PC-9 (cell line): ENCODE data around the gene ZNF691. TPM values are rescaled to one million over a fixed set of nuclear protein-coding genes. Genes with fewer than 3 reads are reported as not detected.

Experiments used
- BruUV-seq: library from RNA; stranded (reverse); fragments of 400-500 nt; replicated peaks from 2 replicates; lab custom pipeline; 2021; lab: Mats Ljungman, UMichigan
- CTCF ChIA-PET: fragments of 300-600 bp; sonication (Branson Sonifier 250); formaldehyde crosslinking; loops from one replicate; lab custom pipeline; 2022; ENCODE audit warnings: antibody characterized with exemption; lab: Charles Lee
- POLR2A ChIA-PET: fragments of 300-600 bp; sonication (Branson Sonifier 250); formaldehyde crosslinking; loops from one replicate; lab custom pipeline; 2022; ENCODE audit warnings: antibody characterized with exemption; ENCODE audit not compliant: unreplicated experiment; lab: Charles Lee
- DNase-seq, 2 experiments: peaks; one replicate each; pipeline versions ENCODE4 v3.0.0 to v3.0.0-alpha.2; 2015 to 2022; ENCODE audit warnings: mixed read lengths in 1 of 2
- H2AFZ ChIP-seq: fragments of 200-600 bp; sonication (generic); 2 replicates; pipeline ENCODE4 v1.8.1; 2017; ENCODE audit warnings: antibody characterized with exemption
- H3F3A ChIP-seq: fragments of 200-600 bp; sonication (generic); 2 replicates; pipeline ENCODE4 v1.8.1; 2017; ENCODE audit warnings: antibody characterized with exemption, mild to moderate bottlenecking, low read depth; ENCODE audit not compliant: insufficient read depth
- H3K27ac ChIP-seq: fragments of 200-600 bp; sonication (generic); 2 replicates; pipeline ENCODE4 v1.6.1; 2016; ENCODE audit warnings: mixed run types
- H3K27me3 ChIP-seq: fragments of 200-600 bp; sonication (generic); 2 replicates; pipeline ENCODE4 v1.6.1; 2016; ENCODE audit warnings: low read depth, mixed run types; ENCODE audit not compliant: insufficient read depth
- H3K36me3 ChIP-seq: fragments of 200-600 bp; sonication (generic); 2 replicates; pipeline ENCODE4 v1.6.1; 2016; ENCODE audit warnings: low read depth, mixed run types
- H3K4me1 ChIP-seq: fragments of 200-600 bp; sonication (generic); replicated peaks from 2 replicates; pipeline ENCODE4 v1.6.1; 2016; ENCODE audit warnings: mixed run types; ENCODE audit not compliant: insufficient read depth
- H3K4me2 ChIP-seq: fragments of 200-600 bp; sonication (generic); 2 replicates; pipeline ENCODE4 v1.6.1; 2017; ENCODE audit warnings: mixed run types
- H3K4me3 ChIP-seq: fragments of 200-600 bp; sonication (generic); 2 replicates; pipeline ENCODE4 v1.6.1; 2016; ENCODE audit warnings: mixed run types
- H3K79me2 ChIP-seq: fragments of 200-600 bp; sonication (generic); 2 replicates; pipeline ENCODE4 v1.6.1; 2017; ENCODE audit warnings: low read depth, mixed run types
- H3K9me2 ChIP-seq: fragments of 200-600 bp; sonication (generic); 2 replicates; pipeline ENCODE4 v1.8.1; 2017; ENCODE audit warnings: mild to moderate bottlenecking; ENCODE audit not compliant: insufficient read depth
- H3K9me3 ChIP-seq: fragments of 200-600 bp; sonication (generic); 2 replicates; pipeline ENCODE4 v1.8.1; 2016; ENCODE audit warnings: low read depth; ENCODE audit not compliant: insufficient read depth
- H4K20me1 ChIP-seq: fragments of 200-600 bp; sonication (generic); 2 replicates; pipeline ENCODE4 v1.8.1; 2017; ENCODE audit not compliant: insufficient read depth
- EZH2 ChIP-seq: fragments of 200-600 bp; sonication (generic); IDR thresholded peaks from 2 replicates; pipeline ENCODE4 v1.8.0; 2017; ENCODE audit warnings: antibody characterized with exemption, low read depth
- intact Hi-C: fragments of 100-400 bp; cut with micrococcal nuclease; formaldehyde crosslinking; loops from one replicate; pipeline ENCODE4 v1.10.0; 2022; ENCODE audit not compliant: unreplicated experiment
- total RNA-seq: library from RNA; stranded (reverse); gene quantifications from 2 replicates; pipeline ENCODE4 v1.2.3, GENCODE V29; 2021
- TF ChIP-seq, protein P1 (sequence below): fragments of 200-600 bp; sonication (generic); conservative IDR thresholded peaks from 2 replicates; pipeline ENCODE4 v1.6.1; 2017; ENCODE audit warnings: mixed run types, antibody characterized with exemption, mild to moderate bottlenecking, moderate library complexity

The ZNF691 gene
- total RNA-seq, 1 experiment from 2014 or later: 11.4 TPM

- Histone ChIP-seq H3K27me3 (no peaks in the 10 kb centered on the region), H3F3A (peaks cover 18% of the 10 kb centered on the region; the same call in 1 of the 2 replicates), H3K36me3 (no peaks in the 10 kb centered on the region), H2AFZ (no peak overlapping the region), H4K20me1 (peaks cover 4% of the 10 kb centered on the region; the same call in 1 of the 2 replicates), H3K9me3 (no peaks in the 10 kb centered on the region), H3K79me2 (peaks cover 19% of the 10 kb centered on the region; the same call in 1 of the 2 replicates), H3K27ac (no peak overlapping the region), H3K4me1 (peaks cover 31% of the 10 kb centered on the region), H3K4me2 (peak overlapping the region; percentile 80), H3K4me3 (peak overlapping the region; percentile 100; the same call in 1 of the 2 replicates), H3K9me2 (no peaks in the 10 kb centered on the region)
- intact Hi-C loops: loop anchor here (2.0 kb wide), 1 partner anchor 51 kb away; the partner anchor contains the start of genes C1orf50 and P3H1
- DNase-seq: no peak
- TSS peak; percentile 54 for BruUV-seq
- ChIA-PET POLR2A (interaction anchor here (0.5 to 1.4 kb wide), 5 partner anchors 28 to 555 kb away, joined by 3 to 8 read pairs (median 4); partner anchors contain the start of gene ZNF691), CTCF (interaction anchor here (1.3 kb wide), 1 partner anchor 28 kb away, joined by 4 read pairs; the partner anchor contains the start of gene ZNF691)
- TF ChIP-seq EZH2: no peak
- TF ChIP-seq, protein P1, sequence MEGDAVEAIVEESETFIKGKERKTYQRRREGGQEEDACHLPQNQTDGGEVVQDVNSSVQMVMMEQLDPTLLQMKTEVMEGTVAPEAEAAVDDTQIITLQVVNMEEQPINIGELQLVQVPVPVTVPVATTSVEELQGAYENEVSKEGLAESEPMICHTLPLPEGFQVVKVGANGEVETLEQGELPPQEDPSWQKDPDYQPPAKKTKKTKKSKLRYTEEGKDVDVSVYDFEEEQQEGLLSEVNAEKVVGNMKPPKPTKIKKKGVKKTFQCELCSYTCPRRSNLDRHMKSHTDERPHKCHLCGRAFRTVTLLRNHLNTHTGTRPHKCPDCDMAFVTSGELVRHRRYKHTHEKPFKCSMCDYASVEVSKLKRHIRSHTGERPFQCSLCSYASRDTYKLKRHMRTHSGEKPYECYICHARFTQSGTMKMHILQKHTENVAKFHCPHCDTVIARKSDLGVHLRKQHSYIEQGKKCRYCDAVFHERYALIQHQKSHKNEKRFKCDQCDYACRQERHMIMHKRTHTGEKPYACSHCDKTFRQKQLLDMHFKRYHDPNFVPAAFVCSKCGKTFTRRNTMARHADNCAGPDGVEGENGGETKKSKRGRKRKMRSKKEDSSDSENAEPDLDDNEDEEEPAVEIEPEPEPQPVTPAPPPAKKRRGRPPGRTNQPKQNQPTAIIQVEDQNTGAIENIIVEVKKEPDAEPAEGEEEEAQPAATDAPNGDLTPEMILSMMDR: no peak
Observed at GRCh38 chr1:42817976-42818375, 28.4 kb upstream of the ZNF691 start.

DNA sequence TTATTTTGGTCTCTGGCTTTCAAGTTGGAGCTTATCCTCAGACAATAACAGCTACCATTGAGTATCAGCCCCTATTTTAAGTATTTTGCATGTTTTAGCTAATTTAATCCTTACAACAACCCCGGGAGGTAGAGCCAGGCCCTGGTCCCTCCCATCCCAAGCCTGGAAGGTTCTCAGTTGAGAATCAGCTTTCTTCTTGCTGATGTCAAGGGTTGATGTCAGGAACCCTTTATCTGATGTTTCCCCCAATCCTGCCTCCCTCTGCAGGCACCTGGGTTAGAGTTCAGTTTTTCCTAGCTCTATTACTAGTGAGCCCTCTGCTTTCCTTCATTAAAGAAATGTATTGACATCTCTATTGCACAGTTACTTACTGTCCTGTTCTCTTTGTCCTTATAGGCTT, 25.6 kb upstream of the ZNF691 start:
- intact Hi-C loops: no loop called here
- no peak for DNase-seq
- H3K4me1 ChIP-seq: peaks cover 34% of the 10 kb centered on the region
- ChIA-PET CTCF (interaction anchor here (0.7 kb wide), 1 partner anchor 114 kb away, joined by 6 read pairs; no protein-coding TSS in a partner anchor), POLR2A (interaction anchor here (0.6 kb wide), 1 partner anchor 1954 kb away, joined by 6 read pairs; the partner anchor contains the start of gene RPS8)
- TF ChIP-seq EZH2: no peak
- TF ChIP-seq, protein P1: no peak
- peaks cover 4% of the 10 kb centered on the region; the same call in 1 of the 2 replicates for H4K20me1 ChIP-seq
- no peak overlapping the region for H3K4me2 ChIP-seq
- 0 out of 2 replicates have a peak, but pooled peaks cover 3% of the 10 kb centered on the region for H3K36me3 ChIP-seq
- no peaks in the 10 kb centered on the region for H3K27me3 ChIP-seq
- no peaks in the 10 kb centered on the region for H3K9me2 ChIP-seq
- BruUV-seq: no TSS peak
- no peak overlapping the region for H2AFZ ChIP-seq
- peaks cover 5% of the 10 kb centered on the region; the same call in 1 of the 2 replicates for H3K9me3 ChIP-seq
- H3F3A ChIP-seq: peaks cover 22% of the 10 kb centered on the region; the same call in 1 of the 2 replicates
- no peak overlapping the region for H3K4me3 ChIP-seq
- H3K27ac ChIP-seq: no peak overlapping the region
- peaks cover 19% of the 10 kb centered on the region; the same call in 1 of the 2 replicates for H3K79me2 ChIP-seq

- DNase-seq: no peak
- Histone ChIP-seq H3K9me3 (peaks cover 5% of the 10 kb centered on the region; the same call in 1 of the 2 replicates), H3K79me2 (peaks cover 12% of the 10 kb centered on the region; the same call in 1 of the 2 replicates), H4K20me1 (peaks cover 4% of the 10 kb centered on the region; the same call in 1 of the 2 replicates), H3K4me2 (no peak overlapping the region), H3F3A (peaks cover 14% of the 10 kb centered on the region; the same call in 1 of the 2 replicates), H3K9me2 (no peaks in the 10 kb centered on the region), H3K36me3 (0 out of 2 replicates have a peak, but pooled peaks cover 3% of the 10 kb centered on the region), H3K27me3 (no peaks in the 10 kb centered on the region), H3K27ac (no peak overlapping the region), H3K4me3 (no peak overlapping the region), H3K4me1 (peaks cover 25% of the 10 kb centered on the region), H2AFZ (no peak overlapping the region)
- POLR2A ChIA-PET: no interaction called here
- intact Hi-C loops: no loop called here
- TF ChIP-seq EZH2: no peak
- TF ChIP-seq, protein P1: no peak
- no TSS peak for BruUV-seq
- CTCF ChIA-PET: no interaction called here
Observed at GRCh38 chr1:42821690-42822089, 24.7 kb upstream of the ZNF691 start.
